Fibroblast of villous mesenchyme (primary cell): Measurements from ENCODE around the gene RASGRF1. TPM values are rescaled to one million over a fixed set of nuclear protein-coding genes. Genes with fewer than 3 reads are reported as not detected.

Experiments used
- DNase-seq: peaks from one replicate; pipeline ENCODE4 v3.0.0-alpha.2; 2010; ENCODE audit warnings: low read depth
- H3K4me3 ChIP-seq: 2 replicates; pipeline ENCODE4 v1.5.1; 2011; ENCODE audit warnings: low read depth, mild to moderate bottlenecking, low read length
- CTCF ChIP-seq: IDR thresholded peaks from 2 replicates; pipeline ENCODE4 v1.5.1; 2012; ENCODE audit warnings: low read depth, mild to moderate bottlenecking, low read length; ENCODE audit not compliant: insufficient read depth
- total RNA-seq: library from RNA; depleted of rRNA; stranded (reverse); fragments of >200 nt; gene quantifications from 2 replicates; pipeline ENCODE4 v1.2.3, GENCODE V29; 2012

The RASGRF1 gene
- total RNA-seq, 1 donor, result 0.43 TPM

GRCh38 chr15:79017953-79018352 lies 72.6 kb downstream of the RASGRF1 start:
- no peak overlapping the region for H3K4me3 ChIP-seq
- TF ChIP-seq CTCF, result no peak
- no peak for DNase-seq

- no peak for DNase-seq
- no peak overlapping the region for H3K4me3 ChIP-seq
- TF ChIP-seq CTCF, result no peak
Measured at GRCh38 chr15:79016527-79017170, 73.9 kb downstream of the RASGRF1 start.

GRCh38 chr15:79015416-79015815 lies 75.2 kb downstream of the RASGRF1 start:
- no peak overlapping the region for H3K4me3 ChIP-seq
- TF ChIP-seq CTCF, result no peak
- DNase-seq, result no peak

GRCh38 chr15:79010278-79010677 lies 80.3 kb downstream of the RASGRF1 start:
- TF ChIP-seq CTCF, result no peak
- DNase-seq, result no peak
- no peak overlapping the region for H3K4me3 ChIP-seq

- no peak for TF ChIP-seq CTCF
- DNase-seq, result no peak
- H3K4me3 ChIP-seq, result no peak overlapping the region
Measured at GRCh38 chr15:79009379-79009778, 81.2 kb downstream of the RASGRF1 start.

- DNase-seq, result no peak
- H3K4me3 ChIP-seq, result no peak overlapping the region
- TF ChIP-seq CTCF, result no peak
Measured at GRCh38 chr15:79008659-79009058, 81.9 kb downstream of the RASGRF1 start.

GRCh38 chr15:79007066-79007465 lies 83.5 kb downstream of the RASGRF1 start:
- peak; percentile 56 for TF ChIP-seq CTCF
- DNase-seq, result peak; percentile 51
- H3K4me3 ChIP-seq, result no peak overlapping the region
